Raji (cell line): ENCODE data around the gene SLC28A1.

ENCODE experiments used
- POLR2A ChIP-seq: IDR thresholded peaks from 2 replicates; pipeline ENCODE4 v1.6.1; 2011; ENCODE audit warnings: low read depth, low read length, control low read depth; ENCODE audit not compliant: insufficient read depth

The SLC28A1 gene

DNA sequence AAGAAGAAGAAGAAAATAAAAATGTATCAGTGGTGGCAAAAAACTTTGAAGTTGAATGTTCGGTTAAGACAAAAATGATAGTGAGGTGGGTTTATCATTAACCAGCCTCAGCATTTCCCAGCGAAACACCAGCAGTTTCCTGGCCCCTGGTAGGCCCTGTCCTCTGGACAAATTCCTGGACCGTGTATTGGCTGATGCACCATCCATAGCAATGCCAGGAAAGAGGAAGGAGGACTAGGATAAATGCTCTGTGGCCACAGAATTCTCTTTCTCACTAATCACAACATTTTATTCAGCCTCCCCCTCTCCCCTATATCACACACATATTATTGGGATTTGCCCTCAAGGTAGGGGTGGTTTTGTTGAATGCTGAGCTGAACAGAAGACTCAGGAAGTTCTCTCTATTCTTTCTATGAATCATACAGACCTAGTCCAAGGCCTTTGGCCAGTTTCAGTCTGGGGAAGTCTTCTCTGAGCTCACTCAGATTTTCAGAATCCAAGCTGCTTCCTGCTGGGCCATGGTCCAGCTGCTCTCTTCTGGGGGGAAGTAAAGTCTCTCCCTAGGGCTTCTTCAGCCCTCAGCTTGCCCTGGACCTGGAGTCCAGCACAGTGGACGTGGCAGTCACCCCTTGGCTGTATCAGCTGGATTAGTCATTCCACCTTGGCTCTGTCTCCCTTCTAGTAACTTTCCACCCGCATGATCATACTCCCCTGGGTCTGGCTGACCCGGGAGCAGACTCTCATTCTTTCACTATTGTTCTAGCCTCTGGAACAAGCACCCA, 27.6 kb downstream of the SLC28A1 start:
- TF ChIP-seq POLR2A = no peak

DNA sequence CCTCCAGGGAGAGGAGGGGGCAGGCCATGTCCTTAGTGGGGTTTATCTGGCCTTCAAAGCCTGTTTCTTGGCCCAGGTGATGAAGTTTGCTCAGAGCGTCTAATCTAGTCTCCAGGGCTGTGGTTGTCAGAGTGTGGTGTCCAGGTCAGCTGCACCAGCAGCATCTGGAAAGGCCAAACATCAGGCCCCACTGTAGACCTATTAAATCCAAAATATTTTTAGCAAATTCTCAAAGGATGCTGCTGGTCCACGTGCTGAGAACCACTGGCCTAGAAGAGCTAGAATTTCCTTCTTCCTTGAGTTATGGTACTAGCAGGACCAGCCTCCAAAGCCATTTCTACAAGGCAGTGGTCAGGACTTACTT, 28.9 kb downstream of the SLC28A1 start:
- no peak for TF ChIP-seq POLR2A

DNA sequence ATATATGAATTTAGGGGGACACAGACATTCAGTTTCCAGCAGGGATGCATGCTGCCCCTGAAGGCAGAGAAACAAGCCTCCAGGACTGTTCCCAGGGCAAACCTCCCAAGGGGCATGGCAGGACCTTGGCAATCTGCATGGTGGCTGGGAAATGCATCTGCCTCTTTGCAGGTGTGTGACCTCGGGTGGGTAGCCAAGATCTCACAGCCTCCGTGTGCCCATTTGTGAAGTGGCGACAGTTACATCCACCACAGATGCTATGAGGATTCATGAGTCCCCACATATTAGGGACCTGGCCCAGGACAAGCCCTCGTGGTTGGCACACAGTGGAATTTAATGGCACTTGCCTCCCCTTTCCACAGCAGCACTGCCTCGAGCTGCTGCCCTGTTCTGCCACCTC, 29.9 kb downstream of the SLC28A1 start:
- no peak for TF ChIP-seq POLR2A

DNA sequence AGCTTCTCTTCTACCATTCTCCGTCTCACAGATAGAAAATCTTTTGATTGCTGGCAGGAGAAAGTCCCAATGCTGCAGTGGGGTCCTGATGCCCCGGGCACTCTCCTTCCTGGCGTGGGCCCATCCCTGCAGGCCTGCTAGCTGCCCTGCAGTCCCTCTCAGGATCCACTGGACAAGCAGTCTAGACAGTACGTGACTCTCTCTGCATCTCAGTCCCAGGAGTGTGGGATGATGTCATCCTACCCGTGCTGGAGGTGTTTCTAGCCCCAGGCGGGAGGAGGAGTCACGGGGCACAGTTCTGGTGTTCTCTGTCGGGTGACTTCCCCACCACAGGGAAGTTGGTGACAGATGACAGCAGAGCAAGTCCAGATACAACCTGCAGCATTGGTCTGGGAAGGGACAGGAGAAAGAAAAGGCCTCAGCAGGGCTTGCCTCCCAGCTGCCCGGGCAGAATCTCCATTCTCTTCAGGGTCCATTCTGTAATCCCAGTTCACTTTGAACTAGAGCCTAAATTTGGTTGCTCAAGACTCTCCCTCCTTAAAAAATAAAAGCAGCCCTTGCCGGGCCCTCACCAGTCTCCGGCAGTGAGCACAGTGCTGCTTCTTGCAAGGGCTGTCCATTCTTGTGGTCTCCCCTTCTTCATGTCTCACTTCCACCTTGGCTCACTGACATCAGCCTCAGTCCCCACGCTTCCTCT, 30.6 kb downstream of the SLC28A1 start:
- TF ChIP-seq POLR2A = no peak

DNA sequence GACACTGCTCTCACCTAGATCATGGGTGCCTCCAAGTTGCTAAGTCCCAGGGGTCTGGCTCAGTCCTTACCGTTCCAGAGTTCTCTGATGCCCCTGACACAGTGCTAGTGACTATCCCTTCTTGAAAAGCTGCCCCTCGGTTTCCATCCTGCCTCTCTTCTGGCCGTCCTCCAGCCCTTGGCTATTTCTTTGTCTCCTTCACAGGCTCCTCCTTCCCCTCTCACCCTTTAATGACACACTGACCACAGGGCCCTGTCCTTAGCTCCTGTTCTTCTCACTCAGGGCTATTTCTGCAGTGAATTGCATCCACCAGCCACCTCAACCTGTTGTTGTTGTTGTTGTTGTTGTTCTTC, 31.1 kb downstream of the SLC28A1 start:
- TF ChIP-seq POLR2A = no peak

DNA sequence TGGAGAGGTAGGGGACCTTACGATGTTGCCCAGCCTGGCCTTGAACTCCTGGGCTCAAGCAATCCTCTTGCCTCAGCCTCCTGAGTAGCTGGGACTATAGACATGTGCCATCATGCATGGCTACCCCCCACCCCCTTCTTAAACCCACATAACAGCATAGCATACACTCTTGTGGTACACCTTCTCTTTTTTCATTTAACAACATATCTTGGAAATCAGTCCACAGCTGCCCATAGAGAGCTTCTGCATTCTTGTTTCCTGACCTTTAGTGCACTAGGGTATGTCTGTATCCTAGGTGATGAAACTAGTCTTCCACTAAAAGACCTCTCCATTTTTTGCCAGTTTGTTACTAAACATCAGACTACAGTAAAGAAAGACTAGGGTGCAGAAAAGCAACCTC, 33.0 kb downstream of the SLC28A1 start:
- TF ChIP-seq POLR2A = no peak

DNA sequence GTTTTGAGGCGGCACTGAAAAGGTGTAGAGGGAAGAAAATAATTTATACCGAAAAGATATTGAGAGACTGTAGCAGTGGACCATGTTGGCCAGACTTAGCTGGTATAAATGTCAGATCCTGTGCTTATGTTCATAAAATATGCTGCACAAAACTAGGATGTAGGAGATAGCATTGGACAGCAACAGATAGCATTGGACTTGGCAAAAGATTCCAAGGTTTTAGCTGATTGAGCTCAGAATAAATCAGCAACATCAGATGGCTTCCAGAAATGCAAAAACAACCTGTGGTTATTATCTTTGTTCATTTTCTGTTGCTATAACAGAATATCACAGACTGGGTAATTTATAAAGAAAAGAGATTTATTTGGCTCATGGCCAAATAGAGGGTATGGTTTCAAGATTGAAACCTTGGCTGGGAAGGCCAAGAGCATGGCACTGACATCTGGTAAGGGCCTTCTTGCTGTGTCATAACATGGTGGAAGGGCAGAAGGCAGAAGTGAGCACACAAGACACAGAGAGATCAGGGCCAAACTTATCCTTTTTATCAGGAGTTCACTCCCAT, 34.7 kb downstream of the SLC28A1 start:
- no peak for TF ChIP-seq POLR2A

DNA sequence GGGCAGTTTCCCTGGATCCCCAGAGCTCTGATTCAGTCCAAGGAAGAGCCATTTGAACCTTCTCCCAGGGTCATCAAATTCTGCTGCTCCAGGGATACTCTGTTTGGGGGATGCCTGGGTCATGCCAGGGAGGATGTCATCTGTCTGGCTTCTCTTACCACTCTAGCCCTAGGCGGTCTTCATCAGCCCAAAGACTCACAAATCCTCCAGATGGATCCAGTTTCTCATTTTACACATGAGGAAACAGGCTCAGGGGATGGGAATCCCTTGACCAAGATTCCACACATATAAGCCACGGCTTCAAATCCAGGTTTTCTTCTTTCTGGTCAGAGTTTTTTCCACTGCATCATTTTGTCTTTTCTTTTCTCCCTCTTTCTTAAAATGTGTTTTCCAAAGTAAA, 36.7 kb downstream of the SLC28A1 start:
- TF ChIP-seq POLR2A = no peak

DNA sequence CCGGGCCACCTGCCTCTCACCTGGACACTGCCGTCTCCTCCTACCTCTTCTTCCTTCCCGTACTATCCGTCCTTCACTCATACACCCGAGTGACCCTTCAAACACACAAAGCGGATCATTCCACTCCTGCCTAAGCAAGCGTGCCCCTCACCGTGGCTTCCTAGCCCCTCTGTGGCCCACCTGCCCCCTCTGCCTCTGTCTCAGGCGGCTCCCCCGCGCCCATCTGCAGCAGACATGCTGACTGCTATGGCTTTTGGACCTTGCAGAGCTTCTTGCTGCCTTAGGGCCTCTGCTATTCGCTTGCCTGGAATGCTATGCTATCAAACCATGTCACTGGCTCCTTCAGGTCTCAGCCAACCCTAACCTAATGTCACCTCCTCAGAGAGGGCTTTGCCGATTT, 38.1 kb downstream of the SLC28A1 start:
- no peak for TF ChIP-seq POLR2A

DNA sequence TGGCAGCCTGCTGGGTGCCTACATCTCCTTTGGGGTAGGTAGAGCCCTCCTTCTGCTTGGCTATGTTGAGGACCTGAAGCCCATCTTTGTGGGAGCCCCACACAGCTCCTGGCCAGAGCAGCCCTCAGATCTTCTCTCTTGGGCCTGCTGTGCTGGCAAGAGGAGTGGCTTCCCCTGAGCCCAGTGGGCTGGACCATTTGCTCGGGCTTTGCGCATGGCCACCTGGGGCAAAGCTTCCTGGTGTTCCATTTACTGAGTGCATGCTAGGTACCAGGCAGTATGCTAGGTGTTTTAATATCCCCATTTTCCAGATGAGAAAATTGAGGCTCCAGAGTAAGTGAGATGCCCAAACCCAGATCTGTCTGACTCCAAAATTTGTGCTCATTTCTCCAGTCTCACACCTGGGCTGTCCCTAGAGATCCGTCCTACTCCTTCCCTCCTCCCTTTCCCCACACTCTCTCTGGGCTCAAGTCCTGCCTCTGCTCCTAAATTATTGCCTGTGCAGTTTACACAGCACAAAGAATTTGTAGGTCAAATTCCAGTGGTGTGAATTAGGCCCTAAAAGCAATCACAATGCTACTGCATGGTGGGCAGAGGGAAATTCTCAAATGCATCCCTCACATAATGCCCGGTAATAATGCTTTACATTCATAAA, 39.7 kb downstream of the SLC28A1 start:
- TF ChIP-seq POLR2A = no peak

DNA sequence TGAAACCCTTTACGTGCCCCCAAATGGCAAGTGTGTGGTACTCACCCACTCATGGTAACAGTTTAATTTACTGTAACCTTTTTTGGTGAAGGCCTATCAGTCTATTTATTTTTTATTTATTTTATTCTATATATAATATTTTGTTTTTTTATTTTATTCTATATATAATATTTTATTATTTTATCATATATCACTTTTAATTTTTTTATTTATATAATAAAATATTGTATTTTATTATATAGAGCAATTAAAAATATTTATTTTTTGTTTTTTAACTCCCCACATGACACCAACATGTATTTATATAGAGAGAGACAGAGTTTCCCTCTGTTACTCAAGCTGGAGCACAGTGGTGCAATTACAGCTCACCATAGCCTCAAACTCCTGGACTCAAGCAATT, 41.4 kb downstream of the SLC28A1 start:
- no peak for TF ChIP-seq POLR2A

DNA sequence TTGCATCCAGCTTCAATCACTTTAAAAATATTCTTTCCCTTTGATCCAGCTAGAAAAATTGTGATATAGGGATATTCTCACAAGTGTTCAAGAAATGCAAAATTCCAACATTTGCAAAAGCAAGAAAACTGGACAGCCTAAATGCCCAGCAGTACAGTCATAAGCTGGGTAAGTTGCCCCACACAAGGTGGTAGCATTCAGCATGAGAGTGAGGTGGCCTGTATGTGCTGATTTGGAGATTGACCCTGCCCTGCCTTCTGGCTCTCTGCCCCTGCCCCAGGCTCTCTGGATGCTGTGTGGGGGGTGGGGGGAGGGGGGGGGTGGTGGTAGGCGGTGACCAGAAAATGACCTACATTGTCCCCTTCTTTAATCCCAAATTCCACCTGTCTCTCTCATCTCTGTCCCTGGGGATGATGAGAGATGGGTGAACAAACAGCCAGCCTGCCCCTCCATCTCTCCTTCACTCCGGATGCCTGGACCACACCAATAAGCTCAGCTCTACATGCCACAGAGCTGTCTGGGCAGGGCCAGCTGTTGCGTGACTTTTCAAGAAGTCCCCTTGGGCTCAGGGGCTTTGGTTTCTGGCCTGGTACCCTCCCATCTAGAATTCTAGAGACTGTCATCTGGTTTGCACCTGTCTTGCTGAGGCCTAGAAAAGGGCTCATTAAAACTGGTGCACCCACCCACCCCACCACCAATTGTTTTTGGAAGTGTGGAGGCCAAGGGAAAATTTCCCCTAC, 42.2 kb downstream of the SLC28A1 start:
- TF ChIP-seq POLR2A = no peak

DNA sequence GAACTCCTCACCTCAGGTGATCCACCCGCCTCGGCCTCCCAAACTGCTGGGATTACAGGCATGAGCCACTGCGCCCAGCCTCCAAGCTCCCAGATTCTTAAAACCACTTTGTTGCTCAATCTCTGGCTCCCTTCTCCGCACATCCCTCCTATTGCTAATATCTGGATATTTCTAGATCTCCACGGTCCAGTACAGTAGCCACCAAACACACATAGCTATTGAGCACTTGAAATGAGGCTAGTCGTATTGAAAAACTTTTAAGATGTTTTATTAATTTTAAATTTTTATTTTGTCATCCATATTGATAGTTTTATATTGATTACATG, 44.3 kb downstream of the SLC28A1 start:
- TF ChIP-seq POLR2A = no peak

DNA sequence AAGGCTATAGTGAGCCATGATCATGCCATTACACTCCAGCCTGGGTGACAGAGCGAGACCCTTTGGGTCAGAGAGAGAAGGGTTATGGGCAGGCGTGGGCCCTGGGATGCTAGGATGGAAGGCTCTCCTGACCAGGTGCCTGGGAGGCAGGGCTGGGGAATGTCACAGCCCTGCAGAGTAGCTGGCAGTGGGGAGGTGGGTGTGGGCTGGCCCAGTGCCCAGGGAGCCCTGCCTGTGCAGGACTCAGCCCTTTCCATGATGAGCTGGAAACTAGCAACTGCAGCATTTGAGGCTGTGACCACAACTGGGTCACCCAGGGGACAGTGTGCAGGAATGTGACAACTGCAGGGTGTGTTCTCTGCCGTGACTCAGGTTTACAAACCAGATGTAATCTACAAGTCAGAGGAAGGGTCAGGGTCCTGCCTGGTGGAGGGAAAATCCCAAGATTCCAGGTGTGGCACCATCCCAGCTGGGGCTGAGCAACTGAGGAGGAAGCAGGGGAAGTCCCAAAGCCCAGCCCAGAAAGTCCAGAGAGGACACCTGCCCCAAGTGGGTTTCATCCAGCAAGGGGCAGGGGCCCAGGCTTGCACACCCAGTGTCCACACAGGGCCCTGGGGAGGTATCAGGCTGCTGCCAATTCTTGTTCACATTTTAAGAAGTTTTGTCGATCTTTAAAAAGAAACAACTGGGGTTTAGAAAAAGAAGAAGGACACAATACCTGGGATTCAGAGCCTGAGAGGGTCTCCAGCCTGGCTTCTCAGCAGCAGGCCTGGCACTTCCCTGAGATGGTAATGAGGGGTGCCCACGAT, 45.5 kb downstream of the SLC28A1 start:
- TF ChIP-seq POLR2A = no peak
